Placental pericyte (primary cell): ENCODE results near the gene CITED2. TPM values are rescaled to one million over a fixed set of nuclear protein-coding genes. Genes with fewer than 3 reads are reported as not detected.

Experiments
- total RNA-seq: library from RNA; depleted of rRNA; stranded (reverse); fragments of >200 nt; gene quantifications from 2 replicates; pipeline ENCODE4 v1.2.3, GENCODE V29; 2012

CITED2 gene
- 122 and 171 TPM in 2 replicates for total RNA-seq

GRCh38 chr6:139374357-139375225, at the start of gene CITED2:
CITED2 (minus strand) TSS chr6:139374648; CDS start chr6:139373944, 704 bp downstream.

Other genes with a start within 250 kb of the CITED2 start
- gene HECA, start 239.6 kb downstream of the CITED2 start, total RNA-seq: 14.4 and 14.7 TPM in 2 replicates
- under 0.01 and 0.29 TPM in 2 replicates for gene TXLNB, start 82.7 kb downstream of the CITED2 start, total RNA-seq